HEK293 (cell line): ENCODE results near the gene RRN3.

Experiments used
- CTCF ChIA-PET: fragments of 350-600 bp; formaldehyde crosslinking; extraction: SDS; loops from one replicate; lab custom pipeline; 2021; ENCODE audit warnings: antibody characterized with exemption; lab: Yijun Ruan, JAX
- POLR2A ChIA-PET: fragments of 300-600 bp; formaldehyde crosslinking; extraction: SDS; loops from one replicate; lab custom pipeline; 2020; ENCODE audit warnings: antibody characterized with exemption, inconsistent platforms; lab: Yijun Ruan, JAX
- H3K27ac ChIP-seq: fragments of 200-500 bp; sonication (Bioruptor generic); 2 replicates; pipeline ENCODE4 v1.5.1; 2014; ENCODE audit warnings: low read depth, low read length, control low read depth, inconsistent platforms; ENCODE audit errors: extremely low read depth
- H3K36me3 ChIP-seq, 2 experiments: fragments of 200-500 bp in 1 of 2; sonication (Bioruptor generic) in 1 of 2; 1 replicate in 1 of 2; 2 replicates in 1 of 2; pipeline ENCODE4 v1.5.1; 2014 to 2017; ENCODE audit warnings: inconsistent platforms in 2 of 2, low read length in 2 of 2; ENCODE audit not compliant: control insufficient read depth in 2 of 2, insufficient read depth in 1 of 2
- H3K4me1 ChIP-seq: fragments of 200-500 bp; sonication (Bioruptor generic); 2 replicates; pipeline ENCODE4 v1.5.1; 2014; ENCODE audit warnings: mild to moderate bottlenecking, low read length, inconsistent platforms; ENCODE audit not compliant: control insufficient read depth, insufficient read depth
- H3K4me3 ChIP-seq: 2 replicates; pipeline ENCODE4 v1.5.1; 2011; ENCODE audit warnings: low read depth, mild to moderate bottlenecking, control low read depth, low read length, moderate library complexity
- H3K9me3 ChIP-seq: fragments of 200-500 bp; sonication (Bioruptor generic); 2 replicates; pipeline ENCODE4 v1.5.1; 2014; ENCODE audit warnings: low read depth, low read length, inconsistent platforms; ENCODE audit not compliant: control insufficient read depth, insufficient read depth
- ELK4 ChIP-seq: IDR thresholded peaks from 2 replicates; pipeline ENCODE4 v1.6.1; 2011; ENCODE audit warnings: mild to moderate bottlenecking, low read depth, low read length, borderline replicate concordance
- HIC1 ChIP-seq: fragments of 450-650 bp; formaldehyde crosslinking; IDR thresholded peaks from 2 replicates; pipeline ENCODE4 v1.5.1; 2016; ENCODE audit warnings: missing biosample characterization, missing genetic modification characterization
- HOXD13 ChIP-seq: sonication (generic); formaldehyde crosslinking; IDR thresholded peaks from 2 replicates; pipeline ENCODE4 v1.8.0; 2022; ENCODE audit warnings: missing genetic modification reagents, borderline replicate concordance
- MEIS1 ChIP-seq: sonication (generic); formaldehyde crosslinking; IDR thresholded peaks from 2 replicates; pipeline ENCODE4 v1.8.1; 2022; ENCODE audit warnings: missing genetic modification reagents, mild to moderate bottlenecking, borderline replicate concordance
- OVOL3 ChIP-seq: fragments of 450-650 bp; formaldehyde crosslinking; IDR thresholded peaks from 2 replicates; pipeline ENCODE4 v1.5.1; 2016; ENCODE audit warnings: missing biosample characterization, missing genetic modification characterization
- TRIM28 ChIP-seq: IDR thresholded peaks from 2 replicates; pipeline ENCODE4 v1.6.1; 2011; ENCODE audit warnings: low read length, control low read depth, borderline replicate concordance
- ZBTB26 ChIP-seq: fragments of 450-650 bp; formaldehyde crosslinking; optimal IDR thresholded peaks from 2 replicates; pipeline ENCODE3; 2016; ENCODE audit warnings: missing biosample characterization, mild to moderate bottlenecking, missing genetic modification characterization
- ZBTB48 ChIP-seq: fragments of 450-650 bp; formaldehyde crosslinking; IDR thresholded peaks from 2 replicates; pipeline ENCODE4 v1.5.1; 2016; ENCODE audit warnings: missing biosample characterization, missing genetic modification characterization
- ZBTB6 ChIP-seq: fragments of 450-650 bp; formaldehyde crosslinking; IDR thresholded peaks from 2 replicates; pipeline ENCODE4 v1.5.1; 2017; ENCODE audit warnings: missing biosample characterization, missing genetic modification characterization
- ZBTB7A ChIP-seq: fragments of 450-650 bp; formaldehyde crosslinking; IDR thresholded peaks from 2 replicates; pipeline ENCODE4 v1.5.1; 2016; ENCODE audit warnings: low read depth, missing biosample characterization, missing genetic modification characterization
- ZFP3 ChIP-seq: fragments of 450-650 bp; formaldehyde crosslinking; IDR thresholded peaks from 2 replicates; pipeline ENCODE4 v1.5.1; 2016; ENCODE audit warnings: low read depth, missing biosample characterization, missing genetic modification characterization
- ZIC2 ChIP-seq: fragments of 450-650 bp; formaldehyde crosslinking; IDR thresholded peaks from 2 replicates; pipeline ENCODE4 v1.5.1; 2016; ENCODE audit warnings: missing biosample characterization, missing genetic modification characterization
- ZNF132 ChIP-seq: fragments of 450-650 bp; formaldehyde crosslinking; IDR thresholded peaks from 2 replicates; pipeline ENCODE4 v1.5.1; 2017; ENCODE audit warnings: missing biosample characterization, missing genetic modification characterization, borderline replicate concordance
- ZNF16 ChIP-seq: fragments of 450-650 bp; formaldehyde crosslinking; IDR thresholded peaks from 2 replicates; pipeline ENCODE4 v1.5.1; 2016; ENCODE audit warnings: low read depth, missing biosample characterization, missing genetic modification characterization
- ZNF302 ChIP-seq: fragments of 450-650 bp; formaldehyde crosslinking; IDR thresholded peaks from 2 replicates; pipeline ENCODE4 v1.5.1; 2016; ENCODE audit warnings: missing biosample characterization, missing genetic modification characterization, low read depth
- ZNF354C ChIP-seq: fragments of 450-650 bp; formaldehyde crosslinking; IDR thresholded peaks from 2 replicates; pipeline ENCODE4 v1.5.1; 2016; ENCODE audit warnings: missing biosample characterization, missing genetic modification characterization, low read depth, borderline replicate concordance
- ZNF449 ChIP-seq: fragments of 450-650 bp; formaldehyde crosslinking; IDR thresholded peaks from 2 replicates; pipeline ENCODE4 v1.5.1; 2017; ENCODE audit warnings: missing biosample characterization, mild to moderate bottlenecking, missing genetic modification characterization, moderate library complexity
- ZNF561 ChIP-seq: fragments of 450-650 bp; IDR thresholded peaks from 2 replicates; pipeline ENCODE4 v1.5.1; 2018; ENCODE audit warnings: missing biosample characterization, missing genetic modification characterization, borderline replicate concordance
- ZNF777 ChIP-seq: fragments of 450-650 bp; formaldehyde crosslinking; IDR thresholded peaks from 2 replicates; pipeline ENCODE4 v1.5.1; 2017; ENCODE audit warnings: missing biosample characterization, missing genetic modification characterization, borderline replicate concordance
- ZNF843 ChIP-seq: fragments of 450-650 bp; formaldehyde crosslinking; IDR thresholded peaks from 2 replicates; pipeline ENCODE4 v1.5.1; 2016; ENCODE audit warnings: missing biosample characterization, missing genetic modification characterization
- ZSCAN4 ChIP-seq: fragments of 450-650 bp; formaldehyde crosslinking; IDR thresholded peaks from 2 replicates; pipeline ENCODE4 v1.5.1; 2017; ENCODE audit warnings: missing biosample characterization, missing genetic modification characterization

The RRN3 gene

GRCh38 chr16:15037745-15038144 is 56.3 kb downstream of the RRN3 start:
- peaks cover 4 to 90% of the 10 kb centered on the region in 2 experiments; a peak in 2 of 3 replicates for H3K36me3 ChIP-seq
- no peak overlapping the region for H3K27ac ChIP-seq
- H3K4me3 ChIP-seq: no peak overlapping the region
- no peaks in the 10 kb centered on the region for H3K9me3 ChIP-seq
- H3K4me1 ChIP-seq: no peaks in the 10 kb centered on the region
- TF ChIP-seq ZIC2 (tag by site-specific recombination) (no peak), ZBTB26 (tag by site-specific recombination) (no peak), ZNF449 (tag by site-specific recombination) (no peak), ZNF16 (tag by site-specific recombination) (no peak), OVOL3 (tag by site-specific recombination) (no peak)
- ChIA-PET POLR2A (no interaction called here), CTCF (interaction anchor here (0.9 kb wide), 1 partner anchor 16 kb away, joined by 3 read pairs; no protein-coding TSS in a partner anchor)

GRCh38 chr16:15037003-15037402 is 57.1 kb downstream of the RRN3 start:
- Histone ChIP-seq H3K4me1 (no peaks in the 10 kb centered on the region), H3K36me3 (peaks cover 6 to 97% of the 10 kb centered on the region in 2 experiments; a peak in 2 of 3 replicates), H3K9me3 (no peaks in the 10 kb centered on the region), H3K27ac (no peak overlapping the region), H3K4me3 (no peak overlapping the region)
- CTCF ChIA-PET: no interaction called here
- POLR2A ChIA-PET: no interaction called here
- TF ChIP-seq ELK4 (no peak), ZNF843 (tag by site-specific recombination) (no peak), ZFP3 (tag by site-specific recombination) (no peak), ZNF302 (tag by site-specific recombination) (no peak), MEIS1 (CRISPR knock-in tag) (no peak), ZBTB26 (tag by site-specific recombination) (no peak), ZNF777 (tag by site-specific recombination) (no peak), TRIM28 (no peak), ZBTB6 (tag by site-specific recombination) (no peak)

- Histone ChIP-seq H3K4me3 (no peak overlapping the region), H3K27ac (no peak overlapping the region)
- no peak for TF ChIP-seq ZBTB7A
- no peak for TF ChIP-seq HOXD13 (CRISPR knock-in tag)
- no peak for TF ChIP-seq ZSCAN4
- no peak for TF ChIP-seq ZBTB48 (tag by site-specific recombination)
- TF ChIP-seq ZNF132: no peak
- no peak for TF ChIP-seq ZNF354C
- no peak for TF ChIP-seq ZNF561 (tag by site-specific recombination)
- TF ChIP-seq HIC1 (tag by site-specific recombination): no peak
Observed at GRCh38 chr16:15035163-15035729, 58.8 kb downstream of the RRN3 start.

More at GRCh38 chr16:15035163-15035729, 58.8 kb downstream of the RRN3 start:
- ChIA-PET POLR2A (no interaction called here), CTCF (no interaction called here)
- Histone ChIP-seq H3K36me3 (peaks cover 9 to 93% of the 10 kb centered on the region in 2 experiments; a peak in 2 of 3 replicates), H3K4me1 (no peaks in the 10 kb centered on the region), H3K9me3 (no peaks in the 10 kb centered on the region)
